Measurements from ENCODE around the gene HOXA5. TPM values are rescaled to one million over a fixed set of nuclear protein-coding genes. Genes with fewer than 3 reads are reported as not detected.

Gene HOXA5
- total RNA-seq, 1 experiment from 2014 or later = not detected

DNA sequence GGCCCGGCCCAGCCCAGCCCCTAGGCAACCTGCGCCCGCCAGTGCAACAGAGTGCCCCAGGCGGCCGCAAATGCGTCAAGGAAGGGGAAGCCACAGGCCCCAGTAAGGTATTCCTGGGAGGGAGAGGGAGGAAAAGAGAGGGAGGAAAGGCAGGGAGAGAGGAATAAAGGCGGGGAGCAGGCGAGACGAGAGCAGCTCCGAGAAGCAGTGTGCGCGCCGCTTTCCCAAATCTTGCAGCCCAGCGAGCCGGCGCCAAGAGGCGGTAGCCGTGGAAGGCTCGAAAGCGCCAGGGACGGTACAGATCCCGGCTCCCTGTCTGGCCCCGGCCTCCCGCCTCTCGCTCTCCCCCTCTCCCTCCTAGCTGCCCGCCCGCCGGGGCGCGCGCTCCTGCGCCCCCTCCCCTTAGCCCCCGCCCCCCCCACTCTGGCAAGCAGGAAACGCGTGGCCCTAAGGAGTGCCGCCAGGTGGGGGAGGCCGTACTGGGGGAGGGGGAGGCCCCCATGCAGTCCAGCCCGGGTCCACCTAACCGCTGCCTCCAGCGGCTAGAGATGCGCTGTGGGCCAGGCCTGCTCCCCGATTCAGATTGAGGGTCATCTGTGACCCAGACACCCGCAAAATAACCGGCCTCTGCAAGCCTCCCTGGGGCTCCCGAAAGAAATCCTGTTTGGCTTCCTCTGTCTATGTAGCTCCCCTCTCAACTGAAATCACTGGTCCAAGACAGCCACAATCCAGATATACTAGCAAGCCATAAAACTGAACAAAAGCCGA is 26.4 kb upstream of the HOXA5 start:
- H3T11ph ChIP-seq (ENCODE audit: low read length) = no peak overlapping the region
- no peak overlapping the region for H2BK120ac ChIP-seq (ENCODE audit: low read depth, low read length, poor library complexity, severe bottlenecking)
- TF ChIP-seq, protein P1, sequence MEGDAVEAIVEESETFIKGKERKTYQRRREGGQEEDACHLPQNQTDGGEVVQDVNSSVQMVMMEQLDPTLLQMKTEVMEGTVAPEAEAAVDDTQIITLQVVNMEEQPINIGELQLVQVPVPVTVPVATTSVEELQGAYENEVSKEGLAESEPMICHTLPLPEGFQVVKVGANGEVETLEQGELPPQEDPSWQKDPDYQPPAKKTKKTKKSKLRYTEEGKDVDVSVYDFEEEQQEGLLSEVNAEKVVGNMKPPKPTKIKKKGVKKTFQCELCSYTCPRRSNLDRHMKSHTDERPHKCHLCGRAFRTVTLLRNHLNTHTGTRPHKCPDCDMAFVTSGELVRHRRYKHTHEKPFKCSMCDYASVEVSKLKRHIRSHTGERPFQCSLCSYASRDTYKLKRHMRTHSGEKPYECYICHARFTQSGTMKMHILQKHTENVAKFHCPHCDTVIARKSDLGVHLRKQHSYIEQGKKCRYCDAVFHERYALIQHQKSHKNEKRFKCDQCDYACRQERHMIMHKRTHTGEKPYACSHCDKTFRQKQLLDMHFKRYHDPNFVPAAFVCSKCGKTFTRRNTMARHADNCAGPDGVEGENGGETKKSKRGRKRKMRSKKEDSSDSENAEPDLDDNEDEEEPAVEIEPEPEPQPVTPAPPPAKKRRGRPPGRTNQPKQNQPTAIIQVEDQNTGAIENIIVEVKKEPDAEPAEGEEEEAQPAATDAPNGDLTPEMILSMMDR (conservative IDR thresholded peaks at IDR 0.05) = no peak
- Mint-ChIP-seq H3K4me1 (peaks cover 0 to 6% of the 10 kb centered on the region in 2 experiments; a peak in 2 of 4 replicates), H3K27me3 (ENCODE audit: low read depth) (peaks cover 98% of the 10 kb centered on the region), H3K36me3 (ENCODE audit: insufficient read depth in 1 of 3, low read depth in 3 of 3) (no peaks in the 10 kb centered on the region; a peak in 1 of 7 replicates), H3K9me3 (peaks cover 6 to 28% of the 10 kb centered on the region in 2 experiments), H3K4me3 (0 out of 5 replicates have a peak overlapping the region, but pooled peaks of 1 of the 2 experiments have one; percentile 40), H3K27ac (no peak overlapping the region)
- H2BK12ac ChIP-seq (ENCODE audit: insufficient read length, low read depth, low read length) = no peak overlapping the region
- H2BK20ac ChIP-seq (ENCODE audit: low read depth, low read length, poor library complexity, severe bottlenecking) = no peak overlapping the region
- H3K23me2 ChIP-seq (ENCODE audit: insufficient read length, low read depth, low read length, poor library complexity, severe bottlenecking) = no peaks in the 10 kb centered on the region
- H2AFZ ChIP-seq (ENCODE audit: low read length) = no peak overlapping the region
- H3K4ac ChIP-seq (ENCODE audit: low read depth, low read length) = no peak overlapping the region
- H3K14ac ChIP-seq (ENCODE audit: insufficient read depth, low read length) = no peak overlapping the region
- no peak overlapping the region for H3K56ac ChIP-seq (ENCODE audit: insufficient read length, low read depth, low read length)
- H4K20me1 ChIP-seq (ENCODE audit: control insufficient read depth, insufficient read depth, insufficient read length) = no peaks in the 10 kb centered on the region
- no peaks in the 10 kb centered on the region for H3K79me1 ChIP-seq (ENCODE audit: insufficient read depth, low read depth, low read length, poor library complexity, severe bottlenecking)
- H4K91ac ChIP-seq (ENCODE audit: insufficient read length, low read depth, low read length) = no peak overlapping the region
- H3K9ac ChIP-seq (ENCODE audit: extremely low read depth, insufficient read length, low read length) = no peak overlapping the region
- peaks cover 97% of the 10 kb centered on the region for H3K27me3 ChIP-seq (ENCODE audit: insufficient read depth, low read length)
- H4K8ac ChIP-seq (replicated peaks; ENCODE audit: insufficient read length, low read depth, low read length) = no peak overlapping the region
- WGBS (ENCODE audit: extremely low coverage, insufficient read length, low lambda C conversion rate) = no CpG with 5 or more reads among the region's 46 CpGs
- no peak overlapping the region for H3K18ac ChIP-seq (ENCODE audit: insufficient read length, low read depth, low read length)
- H3K79me2 ChIP-seq (ENCODE audit: insufficient read depth, low read length) = no peaks in the 10 kb centered on the region
- no peak overlapping the region for H3K23ac ChIP-seq (ENCODE audit: insufficient read length, low read depth, low read length)
- H3K4me1 ChIP-seq (ENCODE audit: insufficient read depth, low read length) = no peaks in the 10 kb centered on the region
- peak; percentile 69 for DNase-seq
- no peak overlapping the region for H2AK5ac ChIP-seq (ENCODE audit: insufficient read length, low read length)
- no peak overlapping the region for H4K5ac ChIP-seq (ENCODE audit: insufficient read length, low read depth, low read length)
- no peaks in the 10 kb centered on the region for H3K9me3 ChIP-seq (ENCODE audit: control insufficient read depth, low read depth, low read length)
- H3K27ac ChIP-seq (ENCODE audit: insufficient read length, low read depth, low read length) = no peak overlapping the region
- H3K4me2 ChIP-seq (ENCODE audit: insufficient read depth, insufficient read length, low read length) = no peak overlapping the region
- H2BK15ac ChIP-seq (ENCODE audit: low read depth, low read length) = no peak overlapping the region; the same call in 1 of the 2 replicates
- no peak overlapping the region for H2BK5ac ChIP-seq (ENCODE audit: insufficient read length, low read length)

Data from H9 (cell line).